Transverse colon (tissue), 4 donors: ENCODE results near the gene COLEC11. TPM values are rescaled to one million over a fixed set of nuclear protein-coding genes. Genes with fewer than 3 reads are reported as not detected.

Experiments used
- DNase-seq: peaks from one replicate; pipeline ENCODE4 v3.0.0-alpha.2; 2019
- H3K27ac ChIP-seq, 4 donors: fragments of 200-600 bp; sonication (generic); 2 replicates each; pipeline ENCODE4 v1.5.1; 2016 to 2018; ENCODE audit warnings: inconsistent platforms in 4 of 4
- H3K27me3 ChIP-seq: fragments of 200-600 bp; sonication (generic); 2 replicates; pipeline ENCODE4 v1.5.1; 2017; ENCODE audit warnings: inconsistent platforms
- H3K36me3 ChIP-seq, 4 donors: fragments of 200-600 bp; sonication (generic); 2 replicates each; pipeline ENCODE4 v1.5.1; 2017 to 2019; ENCODE audit warnings: inconsistent platforms in 4 of 4
- H3K4me1 ChIP-seq, 4 donors: fragments of 200-600 bp; sonication (generic); 2 replicates each; pipeline ENCODE4 v1.5.1; 2017 to 2020; ENCODE audit warnings: inconsistent platforms in 4 of 4
- H3K4me3 ChIP-seq, 4 donors: fragments of 200-600 bp; sonication (generic); 1 replicate in 1 of 4; 2 replicates in 3 of 4; pipeline versions ENCODE4 v1.5.1 to v1.6.1; 2017 to 2019; ENCODE audit warnings: inconsistent platforms in 4 of 4
- H3K9me3 ChIP-seq, 2 donors: fragments of 200-600 bp; sonication (generic); 2 replicates each; pipeline ENCODE4 v1.5.1; 2017 to 2019; ENCODE audit warnings: inconsistent platforms in 2 of 2
- EP300 ChIP-seq: sonication (generic); formaldehyde crosslinking; IDR thresholded peaks from one replicate; pipeline ENCODE4 v1.6.1; 2017; ENCODE audit warnings: antibody characterized with exemption, low read depth
- POLR2A ChIP-seq: fragments of 450-650 bp; IDR thresholded peaks from one replicate; pipeline ENCODE4 v1.6.1; 2016; ENCODE audit warnings: antibody characterized with exemption, mild to moderate bottlenecking, moderate library complexity
- POLR2AphosphoS5 ChIP-seq, 3 donors: sonication (generic); formaldehyde crosslinking; IDR thresholded peaks; one replicate each; pipeline ENCODE4 v1.6.1; 2016; ENCODE audit warnings: antibody characterized with exemption in 3 of 3
- WGBS, 2 donors: methylation state at CpG; one replicate each; pipeline ENCODE4 v1.1.5; 2018; ENCODE audit warnings: low coverage in 1 of 2; 5-methylcytosine and 5-hydroxymethylcytosine counted together
- in situ Hi-C, 4 donors: fragments of 200-750 bp; cut with MboI; loops; one replicate each; pipeline versions ENCODE4 v1.15.0 to v1.15.1; 2017; ENCODE audit warnings: low sequenced_read_pairs in 3 of 4, low pct_ligation_motif_present in 1 of 4, low pct_unique_long_range_greater_than_20kb in 1 of 4
- intact Hi-C: fragments of 100-400 bp; cut with DNase I; formaldehyde crosslinking; loops from one replicate; pipeline ENCODE4 v1.15.1; 2023; ENCODE audit warnings: low total_unique reads
- total RNA-seq, 4 donors: library from RNA; depleted of rRNA; stranded (reverse); fragments of >200 nt; gene quantifications; one replicate each; pipeline ENCODE4 v1.1.0, GENCODE V29; 2016
- TF ChIP-seq, protein P1 (sequence below), 5 experiments: fragments of 200-600 bp in 3 of 5; fragments of 450-650 bp in 2 of 5; sonication (generic) in 3 of 5; IDR thresholded peaks; 1 replicate in 2 of 5; 2 replicates in 3 of 5; pipeline ENCODE4 v1.5.1; 2016 to 2017; ENCODE audit warnings: antibody characterized with exemption in 5 of 5, inconsistent platforms in 3 of 5, mild to moderate bottlenecking in 2 of 5, moderate library complexity in 1 of 5

The COLEC11 gene
- total RNA-seq, 4 donors from 2014 or later = 1.6 to 2.0 TPM; not detected in 2

DNA sequence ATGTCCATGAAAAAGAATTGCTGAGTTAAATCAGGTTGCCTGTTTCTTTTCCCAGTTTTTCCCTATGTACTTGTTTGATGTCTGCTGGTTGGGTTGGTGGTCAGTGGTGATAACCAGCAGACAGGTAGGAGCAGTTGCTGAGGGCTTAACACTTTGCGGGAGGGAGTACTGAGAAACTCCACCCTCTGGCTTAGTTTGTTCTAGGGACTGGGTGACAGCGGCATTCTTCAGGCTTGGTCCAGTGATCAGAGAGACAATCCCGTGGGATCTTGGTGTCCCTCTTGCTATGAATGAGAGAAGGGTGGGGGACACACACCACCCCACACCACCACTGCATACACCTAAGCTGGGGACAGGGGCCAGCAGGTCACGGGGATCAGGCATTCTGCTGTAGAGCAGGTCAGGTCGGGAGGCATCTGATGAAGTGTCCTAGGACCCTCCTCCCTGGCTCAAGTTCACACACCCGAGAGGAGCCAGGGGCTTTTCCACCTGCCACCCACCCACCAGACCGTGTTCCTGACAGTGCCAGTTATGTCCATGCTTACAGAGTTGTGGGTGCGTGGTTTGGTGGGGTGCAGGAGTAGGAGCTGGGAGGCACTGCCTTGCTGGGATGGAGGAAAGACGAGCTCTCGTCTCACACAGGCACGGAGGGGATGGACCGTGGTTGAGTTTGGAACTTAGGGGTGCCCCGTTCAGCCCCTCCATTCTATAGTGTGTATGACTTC is 41.8 kb downstream of the COLEC11 start:
- DNase-seq = no peak

DNA sequence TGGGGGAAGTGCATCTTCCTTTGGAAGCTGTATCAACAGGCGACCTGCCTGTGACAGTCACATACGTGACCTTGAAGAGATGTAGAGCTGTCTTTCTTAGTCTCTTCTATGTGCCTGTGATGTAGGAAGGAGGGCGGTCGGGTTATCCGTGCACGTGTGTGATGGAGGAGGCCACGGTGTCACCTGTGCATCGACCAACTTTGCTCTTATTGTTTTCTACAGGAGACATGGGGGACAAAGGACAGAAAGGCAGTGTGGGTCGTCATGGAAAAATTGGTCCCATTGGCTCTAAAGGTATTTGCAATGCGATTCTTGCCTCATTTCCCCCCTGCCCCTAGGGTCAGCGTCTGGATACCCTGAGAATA is 42.4 kb downstream of the COLEC11 start:
- DNase-seq = no peak
- no peak for TF ChIP-seq POLR2AphosphoS5 (IDR thresholded peaks at IDR 0.05)
- no peak for TF ChIP-seq POLR2A
- TF ChIP-seq EP300 = no peak
- TF ChIP-seq, protein P1, sequence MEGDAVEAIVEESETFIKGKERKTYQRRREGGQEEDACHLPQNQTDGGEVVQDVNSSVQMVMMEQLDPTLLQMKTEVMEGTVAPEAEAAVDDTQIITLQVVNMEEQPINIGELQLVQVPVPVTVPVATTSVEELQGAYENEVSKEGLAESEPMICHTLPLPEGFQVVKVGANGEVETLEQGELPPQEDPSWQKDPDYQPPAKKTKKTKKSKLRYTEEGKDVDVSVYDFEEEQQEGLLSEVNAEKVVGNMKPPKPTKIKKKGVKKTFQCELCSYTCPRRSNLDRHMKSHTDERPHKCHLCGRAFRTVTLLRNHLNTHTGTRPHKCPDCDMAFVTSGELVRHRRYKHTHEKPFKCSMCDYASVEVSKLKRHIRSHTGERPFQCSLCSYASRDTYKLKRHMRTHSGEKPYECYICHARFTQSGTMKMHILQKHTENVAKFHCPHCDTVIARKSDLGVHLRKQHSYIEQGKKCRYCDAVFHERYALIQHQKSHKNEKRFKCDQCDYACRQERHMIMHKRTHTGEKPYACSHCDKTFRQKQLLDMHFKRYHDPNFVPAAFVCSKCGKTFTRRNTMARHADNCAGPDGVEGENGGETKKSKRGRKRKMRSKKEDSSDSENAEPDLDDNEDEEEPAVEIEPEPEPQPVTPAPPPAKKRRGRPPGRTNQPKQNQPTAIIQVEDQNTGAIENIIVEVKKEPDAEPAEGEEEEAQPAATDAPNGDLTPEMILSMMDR (IDR thresholded peaks at IDR 0.05) = no peak

More for the DNA sequence above, 41.8 kb downstream of the COLEC11 start:
- intact Hi-C loops (no loop called here), in situ Hi-C loops (no loop called here)
- Histone ChIP-seq H3K36me3 (no peaks in the 10 kb centered on the region), H3K27me3 (no peaks in the 10 kb centered on the region), H3K4me1 (no peaks in the 10 kb centered on the region), H3K27ac (no peak overlapping the region), H3K4me3 (no peak overlapping the region), H3K9me3 (no peaks in the 10 kb centered on the region)
- TF ChIP-seq, protein P1 (IDR thresholded peaks at IDR 0.05) = no peak
- no peak for TF ChIP-seq POLR2A
- TF ChIP-seq EP300 = no peak
- TF ChIP-seq POLR2AphosphoS5 (IDR thresholded peaks at IDR 0.05) = no peak
- WGBS, 2 donors = 80% methylated on average over 13 of the region's 13 CpGs; no CpG with 5 or more reads in 1 of the 2 donors

DNA sequence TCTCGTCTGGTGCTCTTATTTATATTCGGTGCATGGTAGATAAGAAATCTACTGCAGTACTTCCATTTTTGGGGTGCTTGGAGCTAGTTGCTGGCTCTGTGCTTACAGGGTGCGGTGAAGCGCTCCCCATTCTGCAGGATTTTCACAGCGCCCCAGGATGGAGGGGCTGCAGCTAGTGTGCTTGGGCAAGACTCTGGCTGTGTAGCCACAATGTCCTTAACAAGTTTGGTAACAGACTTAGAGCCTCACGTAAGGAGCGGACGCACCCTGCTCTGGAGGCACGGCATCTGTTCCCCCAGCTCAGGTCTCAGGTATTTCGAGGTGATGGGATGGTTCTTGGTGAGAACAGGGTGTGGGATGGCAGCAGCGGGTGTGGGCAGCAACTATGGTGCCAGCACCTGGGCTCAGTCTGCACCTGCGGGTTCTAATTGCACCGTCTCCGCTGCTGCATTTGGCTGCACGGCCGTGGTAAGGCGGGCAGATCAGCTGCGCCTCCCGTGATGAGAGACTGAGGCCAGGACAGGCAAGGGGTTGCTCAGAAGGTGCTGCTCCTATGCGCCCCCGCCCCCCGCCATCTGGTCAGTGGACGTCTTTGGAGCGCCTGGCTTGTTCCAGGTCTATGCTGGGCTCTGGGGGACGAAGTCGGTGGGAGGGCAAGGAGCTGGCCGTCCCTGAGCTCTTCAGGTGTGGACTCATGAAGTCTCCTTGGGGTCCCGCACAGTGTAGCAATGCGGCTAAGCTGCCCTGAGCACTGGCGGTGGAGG is 43.0 kb downstream of the COLEC11 start:
- Histone ChIP-seq H3K27ac (no peak overlapping the region), H3K9me3 (no peaks in the 10 kb centered on the region), H3K27me3 (no peaks in the 10 kb centered on the region), H3K4me1 (no peaks in the 10 kb centered on the region), H3K36me3 (no peaks in the 10 kb centered on the region), H3K4me3 (no peak overlapping the region)
- DNase-seq = no peak
- in situ Hi-C loops (no loop called here), intact Hi-C loops (no loop called here)
- TF ChIP-seq EP300 = no peak
- WGBS, 2 donors = 88 to 89% methylated on average over 4 to 29 of the region's 30 CpGs

More for the DNA sequence above, 42.4 kb downstream of the COLEC11 start:
- Histone ChIP-seq H3K36me3 (no peaks in the 10 kb centered on the region), H3K27ac (no peak overlapping the region), H3K27me3 (no peaks in the 10 kb centered on the region), H3K4me3 (no peak overlapping the region), H3K9me3 (no peaks in the 10 kb centered on the region), H3K4me1 (no peaks in the 10 kb centered on the region)
- 33 to 88% methylated on average over 1 to 11 of the region's 11 CpGs for WGBS, 2 donors
- in situ Hi-C loops = no loop called here
- intact Hi-C loops = no loop called here

DNA sequence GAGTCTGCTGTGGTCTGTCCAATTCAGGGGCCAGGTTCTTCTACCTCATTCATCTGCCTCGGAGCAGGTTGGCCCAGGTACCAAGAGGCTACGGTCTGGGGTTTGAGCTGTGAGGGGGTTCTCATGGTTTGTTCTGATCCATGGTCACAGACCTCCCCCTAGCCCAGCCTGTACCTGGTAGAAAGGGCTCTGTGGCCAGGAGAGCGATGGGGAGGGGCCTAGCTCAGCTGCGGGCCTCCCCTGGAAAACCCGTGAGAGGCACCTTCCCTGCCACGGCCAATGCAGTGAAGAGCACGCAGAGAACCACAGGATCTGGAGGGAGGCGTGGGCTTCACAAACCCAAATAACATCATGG is 43.5 kb downstream of the COLEC11 start:
- no peaks in the 10 kb centered on the region for H3K36me3 ChIP-seq
- in situ Hi-C loops = no loop called here
- H3K27me3 ChIP-seq = no peaks in the 10 kb centered on the region
- H3K27ac ChIP-seq = no peak overlapping the region
- intact Hi-C loops = no loop called here
- 84% methylated on average over 8 of the region's 8 CpGs; no CpG with 5 or more reads in 1 of the 2 donors for WGBS, 2 donors
- no peaks in the 10 kb centered on the region for H3K4me1 ChIP-seq
- TF ChIP-seq, protein P1 (IDR thresholded peaks at IDR 0.05) = no peak
- TF ChIP-seq EP300 = no peak
- no peak for TF ChIP-seq POLR2A
- TF ChIP-seq POLR2AphosphoS5 (IDR thresholded peaks at IDR 0.05) = no peak
- no peak overlapping the region for H3K4me3 ChIP-seq
- H3K9me3 ChIP-seq = no peaks in the 10 kb centered on the region
- DNase-seq = no peak
